ENCODE measurements around the gene ATRNL1.
"Not testable (repeated sequence)": the region's sequence is repeated elsewhere in the genome, so short reads cannot be mapped to it uniquely, and the experiment has no call there.

ATRNL1 gene

GRCh38 chr10:115771755-115772154 is 678.6 kb downstream of the ATRNL1 start:
- FAIRE-seq = no peak

- no peak for FAIRE-seq
Observed at GRCh38 chr10:115772606-115773005, 679.4 kb downstream of the ATRNL1 start.

- FAIRE-seq = no peak
Observed at GRCh38 chr10:115773832-115774231, 680.7 kb downstream of the ATRNL1 start.

DNA sequence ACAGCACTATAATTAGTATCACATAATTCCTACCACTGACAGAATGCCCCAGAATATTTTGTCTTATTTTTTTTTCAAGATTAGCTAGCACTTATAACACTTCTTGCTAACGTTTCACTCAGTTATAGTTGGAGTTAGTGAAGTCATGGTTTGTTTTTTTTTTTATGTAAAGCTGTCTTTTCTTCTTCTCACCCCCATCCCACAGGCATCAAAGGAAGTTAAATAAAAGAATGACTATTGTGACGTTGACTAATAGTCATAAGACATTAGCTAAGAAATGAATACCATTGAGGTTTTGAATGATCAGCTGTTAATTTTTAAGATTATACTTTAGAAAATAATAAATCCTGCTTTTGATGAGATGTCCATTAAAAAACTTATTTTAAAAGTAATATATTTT is 681.6 kb downstream of the ATRNL1 start:
- no peak for FAIRE-seq

DNA sequence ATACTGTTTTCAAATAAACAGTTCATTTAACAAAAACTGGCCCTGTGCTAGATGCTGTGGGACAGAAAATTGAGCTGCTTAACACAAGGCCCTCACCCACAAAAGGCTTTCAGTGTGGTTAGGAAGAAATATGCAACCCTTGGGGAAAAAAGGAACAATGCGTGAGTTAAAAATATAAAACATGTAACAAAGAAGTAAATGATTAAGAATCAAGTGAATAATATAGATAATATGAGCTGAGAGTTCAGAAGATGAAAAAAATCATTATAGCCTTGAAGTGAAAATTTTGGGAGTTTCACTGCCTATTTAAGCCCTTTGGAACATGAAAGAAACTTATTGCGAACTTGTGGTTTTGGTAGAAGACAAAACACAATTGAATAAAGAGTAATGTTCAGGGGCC is 684.5 kb downstream of the ATRNL1 start:
- FAIRE-seq = no peak

DNA sequence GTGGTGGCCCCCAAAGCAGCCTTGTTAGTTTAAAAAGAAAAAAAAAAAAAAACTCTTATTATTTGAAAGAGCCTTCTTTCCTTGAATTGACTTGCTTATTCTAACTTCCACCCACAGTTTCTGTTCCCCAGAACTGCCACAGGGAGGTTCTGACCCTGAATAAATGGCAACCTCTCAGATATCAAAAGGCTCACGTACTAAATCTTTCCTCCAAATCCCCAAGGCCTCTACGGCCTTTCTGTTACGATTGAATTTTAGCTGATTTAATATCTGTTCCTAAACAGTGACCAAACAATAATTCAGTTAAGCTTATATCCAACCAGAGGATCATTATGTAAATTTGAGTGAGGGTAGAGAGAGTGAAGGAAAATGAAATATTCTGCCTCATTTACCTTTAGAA is 697.1 kb downstream of the ATRNL1 start:
- no peak for FAIRE-seq

DNA sequence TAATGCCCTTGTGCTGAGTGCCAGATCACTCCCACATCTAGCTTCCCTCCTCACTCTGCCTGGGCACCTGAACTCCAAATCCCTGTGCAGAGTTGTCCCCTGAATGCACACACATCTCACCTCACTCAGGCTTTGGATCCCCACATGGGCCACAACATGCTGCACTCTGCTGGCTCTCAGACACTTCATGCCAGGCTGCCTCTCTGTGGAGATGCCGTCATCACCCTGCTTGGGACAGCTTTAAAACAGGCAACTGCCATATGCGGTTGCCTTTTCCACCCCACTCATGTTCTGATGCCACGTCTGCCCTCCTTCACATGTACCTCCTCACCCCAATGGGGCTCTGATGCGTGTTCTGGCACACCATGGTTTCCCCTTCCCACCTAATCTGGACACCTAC is 702.8 kb downstream of the ATRNL1 start:
- no peak for FAIRE-seq

DNA sequence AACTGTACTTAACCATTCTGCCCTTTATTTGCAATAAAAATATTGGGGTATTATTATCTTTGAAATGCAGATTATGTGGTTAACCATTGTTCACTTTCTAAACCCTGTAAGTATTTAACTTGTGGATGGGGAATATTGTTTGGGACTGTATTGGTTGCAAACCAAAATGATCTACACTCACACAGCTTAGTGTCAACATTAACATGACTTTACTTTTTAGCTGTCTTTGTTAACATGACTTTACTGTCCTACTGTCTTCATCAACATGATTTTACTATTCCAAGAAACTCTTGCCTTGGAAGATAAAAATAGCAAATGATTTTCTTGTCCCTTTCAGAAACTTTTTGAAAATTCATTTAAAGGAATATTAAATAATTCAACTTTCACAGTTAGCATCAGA is 708.3 kb downstream of the ATRNL1 start:
- FAIRE-seq = no peak

DNA sequence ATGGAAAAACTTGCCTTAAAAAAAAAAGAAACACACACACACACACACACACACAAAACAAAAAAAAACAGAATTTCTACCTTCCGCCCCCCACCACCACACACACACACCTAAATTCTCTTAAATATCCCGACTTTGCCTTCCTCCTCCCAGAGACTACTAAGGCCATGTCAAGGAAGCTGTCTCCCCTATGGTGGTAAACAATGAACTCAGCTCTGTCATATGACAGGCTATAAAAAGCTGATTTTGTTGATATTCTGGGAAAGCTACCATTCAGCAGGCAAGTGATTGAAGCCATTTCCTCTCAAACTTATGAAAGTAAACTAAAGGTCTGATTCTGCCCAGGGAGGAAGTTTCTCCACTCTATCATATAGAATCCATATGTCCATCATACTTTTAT is 708.8 kb downstream of the ATRNL1 start:
- no peak for FAIRE-seq

- FAIRE-seq = no peak
Observed at GRCh38 chr10:115802911-115803310, 709.7 kb downstream of the ATRNL1 start.

DNA sequence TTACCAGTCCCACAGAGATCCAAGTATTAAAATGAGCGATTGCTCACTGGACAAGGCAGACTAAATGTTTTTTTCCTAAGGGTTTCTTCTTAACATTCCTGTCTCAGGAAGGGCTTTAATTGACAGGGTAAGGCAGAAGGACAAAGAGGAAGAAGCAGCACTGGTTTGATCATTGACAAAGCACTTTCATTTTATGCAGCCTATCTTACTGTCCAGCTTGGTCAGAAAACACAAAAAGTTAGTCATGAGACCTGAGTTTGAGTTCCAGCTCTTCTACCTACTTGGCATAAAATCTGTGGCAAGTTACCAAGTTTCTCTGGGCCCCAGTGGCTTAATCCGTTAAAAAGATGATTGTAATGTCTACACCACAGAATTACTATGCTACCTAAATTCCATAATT is 721.4 kb downstream of the ATRNL1 start:
- no peak for FAIRE-seq

GRCh38 chr10:115818012-115818411 is 724.8 kb downstream of the ATRNL1 start:
- no peak for FAIRE-seq

DNA sequence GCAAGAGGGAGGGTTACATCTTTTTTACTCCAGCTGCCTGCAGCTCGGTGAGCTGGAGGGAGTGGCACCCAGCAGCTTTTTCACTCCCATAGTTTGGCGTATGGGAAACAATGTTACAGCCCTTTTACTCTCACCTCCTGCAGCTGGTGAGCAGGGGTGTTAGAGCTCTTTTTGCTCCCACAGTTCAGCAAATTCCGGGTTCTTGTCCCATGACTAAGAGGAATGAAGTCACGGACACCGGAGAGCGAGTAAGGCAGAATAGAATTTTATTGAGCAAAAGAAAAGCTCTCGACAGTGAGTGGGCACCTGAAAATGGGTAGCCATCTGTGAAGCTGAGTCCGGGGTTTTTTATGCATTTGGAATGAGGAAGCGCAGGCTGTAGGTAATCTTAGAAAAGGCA is 733.2 kb downstream of the ATRNL1 start:
- no peak for FAIRE-seq

DNA sequence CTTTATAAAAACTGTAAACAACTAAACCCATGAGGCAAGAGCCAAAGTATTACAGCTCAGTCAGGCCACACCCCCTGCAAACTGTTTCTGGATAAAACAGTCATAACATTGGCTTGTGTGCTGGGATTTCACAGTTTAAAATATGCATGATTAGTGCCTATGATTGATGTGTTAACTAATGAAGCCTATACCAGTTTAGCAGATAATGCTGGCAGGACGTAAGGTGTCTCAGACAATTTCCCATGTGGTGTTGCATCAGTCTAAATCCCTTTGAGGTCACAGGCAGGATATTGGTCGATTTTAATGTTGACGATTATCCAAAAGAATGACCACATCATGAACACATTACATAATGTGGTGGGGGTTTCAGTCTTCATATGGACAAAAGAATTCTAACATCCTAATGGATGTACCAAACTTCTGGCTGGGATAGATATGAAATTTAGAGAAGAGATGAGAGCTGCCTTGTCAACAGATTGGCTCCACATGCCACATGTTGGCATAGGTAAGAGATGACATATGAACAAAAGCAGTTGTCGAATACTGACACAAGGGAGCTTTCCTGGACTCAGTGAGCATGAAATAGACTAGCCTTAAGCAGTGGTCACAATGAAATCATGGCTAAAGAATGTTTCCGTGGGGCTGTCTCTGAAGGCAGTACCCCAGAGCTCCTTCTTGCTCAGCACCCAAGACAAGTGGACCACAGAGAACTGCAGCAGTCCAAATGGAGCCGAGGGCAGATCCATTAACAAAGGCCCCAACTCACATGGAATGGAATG is 734.3 kb downstream of the ATRNL1 start:
- no peak for FAIRE-seq

DNA sequence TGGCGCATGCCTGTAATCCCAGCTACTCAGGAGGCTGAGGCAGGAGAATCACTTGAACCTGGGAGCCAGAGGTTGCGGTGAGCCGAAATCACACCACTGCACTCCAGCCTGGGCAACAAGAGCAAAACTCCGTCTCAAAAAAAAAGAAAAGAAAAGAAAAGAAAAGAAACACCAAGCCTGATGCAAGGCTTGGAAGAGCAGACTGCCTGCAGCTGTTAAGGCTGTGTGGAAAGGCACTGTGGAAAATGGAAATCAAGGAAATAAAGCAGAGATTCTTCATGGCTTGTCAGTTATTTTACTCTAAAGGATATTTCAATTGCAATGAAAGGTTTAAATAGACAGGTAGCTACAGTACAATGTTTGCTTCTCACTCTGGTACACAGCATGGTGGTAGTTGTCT is 735.0 kb downstream of the ATRNL1 start:
- not testable (repeated sequence) for FAIRE-seq

GRCh38 chr10:115829521-115830205 is 736.5 kb downstream of the ATRNL1 start:
- no peak for FAIRE-seq

- no peak for FAIRE-seq
Observed at GRCh38 chr10:115830265-115830970, 737.3 kb downstream of the ATRNL1 start.

DNA sequence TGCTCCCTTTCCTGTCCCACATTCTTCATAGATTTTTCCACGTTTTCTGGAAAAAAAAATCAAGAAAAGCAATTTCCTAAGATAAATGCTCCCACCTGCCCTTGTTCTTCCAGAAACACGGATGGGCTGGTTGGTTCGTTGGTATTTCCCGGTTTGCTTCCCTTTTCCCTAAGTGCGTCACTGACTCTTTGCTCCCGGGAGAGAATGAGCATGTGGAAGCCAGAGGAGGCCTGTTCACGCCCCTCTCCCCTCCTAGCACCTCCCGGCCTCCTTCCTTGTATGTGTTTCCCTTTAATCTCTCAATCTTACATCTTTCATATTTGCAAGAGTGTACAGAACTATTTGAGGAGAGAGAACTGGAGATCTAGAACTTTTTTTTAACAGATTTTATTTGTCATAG is 737.9 kb downstream of the ATRNL1 start:
- FAIRE-seq = no peak

DNA sequence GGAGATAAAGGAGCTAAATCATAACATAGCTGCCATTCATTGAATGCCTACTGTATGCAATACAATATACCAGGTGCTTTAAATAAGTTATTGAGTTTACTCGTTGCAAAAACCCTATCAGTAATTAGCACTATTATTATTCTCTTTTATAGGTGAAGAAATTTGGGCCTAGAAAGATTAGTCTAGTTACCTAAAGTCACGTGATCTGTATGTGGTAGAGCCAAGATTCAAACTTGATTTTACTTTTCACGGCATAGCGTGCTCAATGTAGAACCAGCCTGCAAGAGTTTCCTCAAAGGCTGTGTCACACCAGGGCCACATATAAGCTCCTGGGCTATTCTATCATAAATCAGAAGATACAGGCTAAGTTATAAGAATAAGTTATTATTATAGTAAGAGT is 740.0 kb downstream of the ATRNL1 start:
- no peak for FAIRE-seq

DNA sequence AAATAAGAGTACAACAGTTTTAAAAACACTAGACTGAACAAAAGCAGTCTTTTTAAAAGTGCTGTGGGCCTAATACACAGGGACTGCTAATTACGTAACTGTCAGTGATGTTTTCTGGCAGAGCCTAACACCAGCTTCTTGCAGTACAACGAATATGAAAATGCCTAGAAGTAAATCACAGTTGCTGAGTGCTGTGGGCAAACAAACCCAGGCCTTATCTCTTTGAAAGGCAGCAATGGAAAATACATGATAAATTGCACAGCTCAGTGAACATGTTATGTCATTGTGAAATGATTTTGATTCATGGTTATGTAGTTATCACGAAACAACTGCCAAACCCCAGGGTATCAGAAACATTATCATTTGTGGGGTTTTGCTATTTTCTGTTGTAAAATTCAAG is 751.4 kb downstream of the ATRNL1 start:
- FAIRE-seq = no peak

DNA sequence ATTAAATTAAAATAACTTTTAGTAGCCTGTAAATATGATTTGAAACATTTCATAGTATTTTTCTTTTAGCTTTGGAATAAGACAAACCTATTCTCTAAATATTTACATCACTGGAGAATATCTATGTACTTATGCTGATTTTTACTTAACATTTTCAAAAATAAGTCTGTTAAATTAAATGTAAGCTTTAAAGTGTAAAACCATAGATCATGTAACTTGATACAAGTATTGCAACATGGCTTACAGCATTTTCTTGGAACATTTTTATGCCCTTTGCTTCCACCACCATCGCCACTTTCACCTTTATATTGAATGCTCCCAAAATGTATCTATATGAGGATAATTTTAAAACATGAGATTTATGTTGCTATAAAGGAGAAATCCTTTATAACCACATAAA is 752.8 kb downstream of the ATRNL1 start:
- FAIRE-seq = no peak

GRCh38 chr10:115846528-115846927 is 753.4 kb downstream of the ATRNL1 start:
- FAIRE-seq = no peak

- no peak for FAIRE-seq
Observed at GRCh38 chr10:115849197-115849596, 756.0 kb downstream of the ATRNL1 start.

GRCh38 chr10:115850666-115851065 is 757.5 kb downstream of the ATRNL1 start:
- no peak for FAIRE-seq

Measured in endometrium (tissue), 2 donors.